ENCODE results near the gene USP47. TPM values are rescaled to one million over a fixed set of nuclear protein-coding genes. Genes with fewer than 3 reads are reported as not detected.
A peak's percentile ranks its signal among the peaks of the same experiment; 100 is the strongest.

Gene USP47
- total RNA-seq, 1 experiment from 2014 or later = 24.2 TPM

DNA sequence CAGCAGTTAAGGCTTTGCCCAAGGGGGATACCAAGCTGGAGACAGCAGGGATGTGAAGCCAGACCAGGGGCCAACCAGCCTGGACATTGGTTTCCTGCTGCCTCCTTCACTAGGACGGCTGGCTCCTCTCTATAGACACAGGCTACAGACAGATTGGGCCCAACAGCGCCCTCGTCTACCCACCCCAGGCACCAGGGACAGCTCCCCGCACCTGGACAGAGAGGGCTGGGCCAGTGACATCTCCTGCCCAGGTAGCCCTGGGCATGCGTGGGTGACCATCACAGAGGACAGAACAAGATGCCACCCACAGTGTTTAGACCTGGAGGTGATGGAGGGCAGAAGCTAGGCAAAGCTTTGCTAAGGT, 165.4 kb downstream of the USP47 start:
- TF ChIP-seq, protein P1, sequence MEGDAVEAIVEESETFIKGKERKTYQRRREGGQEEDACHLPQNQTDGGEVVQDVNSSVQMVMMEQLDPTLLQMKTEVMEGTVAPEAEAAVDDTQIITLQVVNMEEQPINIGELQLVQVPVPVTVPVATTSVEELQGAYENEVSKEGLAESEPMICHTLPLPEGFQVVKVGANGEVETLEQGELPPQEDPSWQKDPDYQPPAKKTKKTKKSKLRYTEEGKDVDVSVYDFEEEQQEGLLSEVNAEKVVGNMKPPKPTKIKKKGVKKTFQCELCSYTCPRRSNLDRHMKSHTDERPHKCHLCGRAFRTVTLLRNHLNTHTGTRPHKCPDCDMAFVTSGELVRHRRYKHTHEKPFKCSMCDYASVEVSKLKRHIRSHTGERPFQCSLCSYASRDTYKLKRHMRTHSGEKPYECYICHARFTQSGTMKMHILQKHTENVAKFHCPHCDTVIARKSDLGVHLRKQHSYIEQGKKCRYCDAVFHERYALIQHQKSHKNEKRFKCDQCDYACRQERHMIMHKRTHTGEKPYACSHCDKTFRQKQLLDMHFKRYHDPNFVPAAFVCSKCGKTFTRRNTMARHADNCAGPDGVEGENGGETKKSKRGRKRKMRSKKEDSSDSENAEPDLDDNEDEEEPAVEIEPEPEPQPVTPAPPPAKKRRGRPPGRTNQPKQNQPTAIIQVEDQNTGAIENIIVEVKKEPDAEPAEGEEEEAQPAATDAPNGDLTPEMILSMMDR (conservative IDR thresholded peaks at IDR 0.05) = no peak
- TF ChIP-seq EZH2 (IDR thresholded peaks at IDR 0.05; ENCODE audit: low read depth) = no peak
- Histone ChIP-seq H3K4me3 (no peak overlapping the region), H3K9me2 (ENCODE audit: insufficient read depth) (no peaks in the 10 kb centered on the region), H3K79me2 (ENCODE audit: low read depth) (no peaks in the 10 kb centered on the region), H3F3A (ENCODE audit: insufficient read depth, low read depth) (0 out of 2 replicates have a peak, but pooled peaks cover 3% of the 10 kb centered on the region), H3K27ac (no peak overlapping the region), H2AFZ (no peak overlapping the region), H3K36me3 (ENCODE audit: low read depth) (no peaks in the 10 kb centered on the region), H3K27me3 (ENCODE audit: insufficient read depth, low read depth) (0 out of 2 replicates have a peak, but pooled peaks cover 9% of the 10 kb centered on the region), H3K9me3 (ENCODE audit: insufficient read depth, low read depth) (no peaks in the 10 kb centered on the region), H3K4me1 (replicated peaks; ENCODE audit: insufficient read depth) (no peaks in the 10 kb centered on the region), H3K4me2 (no peak overlapping the region), H4K20me1 (ENCODE audit: insufficient read depth) (no peaks in the 10 kb centered on the region)
- POLR2A ChIA-PET (ENCODE audit: unreplicated experiment) = no interaction called here
- DNase-seq = no peak
- intact Hi-C loops (cut with micrococcal nuclease; ENCODE audit: unreplicated experiment) = no loop called here
- no TSS peak for BruUV-seq (replicated peaks)
- CTCF ChIA-PET = no interaction called here

DNA sequence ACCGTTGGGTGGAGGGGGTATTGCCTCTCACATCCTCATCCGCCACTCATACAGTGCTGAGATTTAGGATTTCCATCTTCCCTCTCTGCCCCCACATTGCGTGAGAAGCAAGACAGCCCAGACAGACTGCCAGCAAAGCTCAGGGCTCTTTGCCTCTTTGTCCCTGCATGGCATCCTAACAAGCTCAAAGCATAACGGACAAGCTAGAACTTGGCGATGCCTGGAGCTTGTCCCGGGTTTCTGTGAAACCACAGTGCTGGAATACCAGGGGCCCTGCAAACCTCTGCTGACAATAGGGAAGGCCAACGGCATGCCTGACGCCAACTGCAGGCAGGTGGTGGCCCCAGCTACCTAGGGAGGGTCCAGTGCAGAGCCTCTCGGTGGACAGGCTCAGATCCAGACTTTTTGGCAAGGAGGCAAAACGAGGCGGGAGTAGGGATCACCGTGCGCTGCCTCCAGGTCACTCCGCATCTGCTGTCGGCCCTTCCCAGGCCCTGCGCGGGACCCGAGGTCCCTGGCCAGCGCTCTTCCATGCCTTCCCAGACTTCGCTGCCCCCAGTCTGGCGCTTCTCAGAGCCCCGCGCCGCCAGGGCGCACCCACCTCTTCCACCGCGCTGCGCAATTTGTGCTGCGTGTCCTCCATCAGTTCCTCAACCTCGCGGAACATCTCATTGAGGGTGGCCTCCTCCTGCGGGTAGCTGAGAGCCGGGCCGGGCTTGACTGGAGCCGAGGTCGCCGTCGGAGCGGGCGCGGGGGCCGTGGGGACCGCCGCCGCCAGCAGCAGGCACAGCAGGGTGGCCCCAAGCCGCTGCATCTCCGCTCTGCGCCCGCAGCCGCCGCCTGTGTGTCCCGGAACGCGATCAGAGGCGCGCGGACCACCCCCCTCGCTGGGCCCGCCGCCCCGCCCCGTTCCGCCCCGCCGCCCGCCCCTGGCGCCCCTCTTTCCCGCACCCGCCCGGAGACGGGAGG, 166.3 kb downstream of the USP47 start, which contains the start of gene DKK3:
Gene DKK3, minus strand, starts transcription at position 858 of the 969 bp plus-strand sequence. Its CDS starts 44 bp downstream, at position 814.
- Histone ChIP-seq H2AFZ (no peak within 1 kb of the TSS), H3K27me3 (ENCODE audit: insufficient read depth, low read depth) (0 out of 2 replicates have a peak, but pooled peaks cover 9% of the 10 kb centered on the region), H3K9me2 (ENCODE audit: insufficient read depth) (no peaks in the 10 kb centered on the region), H3K27ac (no peak within 1 kb of the TSS), H3K4me1 (replicated peaks; ENCODE audit: insufficient read depth) (no peaks in the 10 kb centered on the region), H3K9me3 (ENCODE audit: insufficient read depth, low read depth) (no peaks in the 10 kb centered on the region), H3K79me2 (ENCODE audit: low read depth) (no peaks in the 10 kb centered on the region), H3K4me2 (peak within 1 kb of the TSS; percentile 19; the same call in 1 of the 2 replicates), H4K20me1 (ENCODE audit: insufficient read depth) (no peaks in the 10 kb centered on the region), H3K36me3 (ENCODE audit: low read depth) (no peaks in the 10 kb centered on the region), H3K4me3 (no peak within 1 kb of the TSS), H3F3A (ENCODE audit: insufficient read depth, low read depth) (0 out of 2 replicates have a peak, but pooled peaks cover 3% of the 10 kb centered on the region)
- DNase-seq = no peak
- ChIA-PET CTCF (no interaction called here), POLR2A (ENCODE audit: unreplicated experiment) (no interaction called here)
- no TSS peak for BruUV-seq (replicated peaks)
- intact Hi-C loops (cut with micrococcal nuclease; ENCODE audit: unreplicated experiment) = no loop called here
- TF ChIP-seq, protein P1 (conservative IDR thresholded peaks at IDR 0.05) = no peak
- no peak for TF ChIP-seq EZH2 (IDR thresholded peaks at IDR 0.05; ENCODE audit: low read depth)

Other genes with a start within 250 kb of the USP47 start
- gene GALNT18, start 220.0 kb upstream of the USP47 start, total RNA-seq (2021) = not detected in 2 replicates
- gene DKK3, start 166.7 kb downstream of the USP47 start, total RNA-seq (2021) = 11.5 and 13.9 TPM in 2 replicates

All from PC-9 (cell line).